Measurements from ENCODE around the gene ARRDC1.

- TF ChIP-seq, protein P1, sequence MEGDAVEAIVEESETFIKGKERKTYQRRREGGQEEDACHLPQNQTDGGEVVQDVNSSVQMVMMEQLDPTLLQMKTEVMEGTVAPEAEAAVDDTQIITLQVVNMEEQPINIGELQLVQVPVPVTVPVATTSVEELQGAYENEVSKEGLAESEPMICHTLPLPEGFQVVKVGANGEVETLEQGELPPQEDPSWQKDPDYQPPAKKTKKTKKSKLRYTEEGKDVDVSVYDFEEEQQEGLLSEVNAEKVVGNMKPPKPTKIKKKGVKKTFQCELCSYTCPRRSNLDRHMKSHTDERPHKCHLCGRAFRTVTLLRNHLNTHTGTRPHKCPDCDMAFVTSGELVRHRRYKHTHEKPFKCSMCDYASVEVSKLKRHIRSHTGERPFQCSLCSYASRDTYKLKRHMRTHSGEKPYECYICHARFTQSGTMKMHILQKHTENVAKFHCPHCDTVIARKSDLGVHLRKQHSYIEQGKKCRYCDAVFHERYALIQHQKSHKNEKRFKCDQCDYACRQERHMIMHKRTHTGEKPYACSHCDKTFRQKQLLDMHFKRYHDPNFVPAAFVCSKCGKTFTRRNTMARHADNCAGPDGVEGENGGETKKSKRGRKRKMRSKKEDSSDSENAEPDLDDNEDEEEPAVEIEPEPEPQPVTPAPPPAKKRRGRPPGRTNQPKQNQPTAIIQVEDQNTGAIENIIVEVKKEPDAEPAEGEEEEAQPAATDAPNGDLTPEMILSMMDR (IDR thresholded peaks at IDR 0.05), result no peak
- TF ChIP-seq POLR2A (IDR thresholded peaks at IDR 0.05) (no peak), EP300 (IDR thresholded peaks at IDR 0.05) (no peak)
Measured at GRCh38 chr9:137664676-137665075, 59.2 kb downstream of the ARRDC1 start.

All from ovary (tissue), 3 donors.